GM19467 (cell line): Measurements from ENCODE around the gene KDM6A.
A peak's percentile ranks its signal among the peaks of the same experiment; 100 is the strongest.
"Not testable (repeated sequence)": the region's sequence is repeated elsewhere in the genome, so short reads cannot be mapped to it uniquely, and the experiment has no call there.

Experiments used
- ATAC-seq: cut with Tn5 transposase; IDR thresholded peaks from one replicate; pipeline ENCODE4 v1.9.1; 2021; ENCODE audit warnings: mild to moderate bottlenecking, moderate library complexity; ENCODE audit not compliant: unreplicated experiment

The KDM6A gene

DNA sequence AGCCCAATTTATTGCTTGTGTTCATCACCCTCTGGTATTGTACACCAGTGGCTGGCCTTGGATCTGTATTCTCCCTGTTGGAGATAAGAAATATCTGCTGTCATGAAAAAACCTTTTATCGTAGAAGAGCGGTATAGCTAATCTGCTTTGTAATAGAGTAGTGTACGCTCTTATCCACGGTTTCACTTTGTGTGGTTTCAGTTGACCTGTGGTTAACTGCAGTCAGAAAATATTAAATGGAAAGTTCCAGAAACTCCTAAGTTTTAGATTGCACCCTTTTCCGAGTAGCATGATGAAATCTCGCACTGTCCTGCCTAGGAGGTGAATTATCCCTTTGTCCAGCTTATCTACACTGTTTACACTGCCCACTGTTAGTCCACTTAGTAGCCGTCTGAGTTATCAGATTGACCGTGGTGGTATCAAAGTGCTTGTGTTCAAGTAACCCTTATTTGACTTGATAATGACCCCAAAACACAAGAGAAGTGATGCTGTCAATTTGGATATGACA lies 42.4 kb downstream of the KDM6A start:
- no peak for ATAC-seq

DNA sequence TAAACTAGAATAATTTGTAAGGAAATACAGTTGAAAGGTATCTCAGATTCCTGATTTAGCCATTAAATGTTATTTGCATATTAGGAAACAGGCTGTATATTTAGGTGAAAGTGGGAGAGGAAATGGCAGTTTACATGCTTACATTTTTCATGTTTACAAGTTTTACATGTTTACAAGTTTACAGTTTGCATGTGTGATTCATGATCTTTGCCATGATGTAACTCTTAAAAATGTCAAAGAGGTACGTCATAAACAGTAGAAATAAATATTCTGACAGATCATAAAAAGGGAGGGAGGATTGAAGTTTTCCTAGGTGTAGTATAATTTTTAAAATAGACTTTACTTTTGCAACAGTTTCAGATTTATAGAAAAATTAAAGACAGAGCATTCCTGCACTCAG lies 45.7 kb downstream of the KDM6A start:
- no peak for ATAC-seq

DNA sequence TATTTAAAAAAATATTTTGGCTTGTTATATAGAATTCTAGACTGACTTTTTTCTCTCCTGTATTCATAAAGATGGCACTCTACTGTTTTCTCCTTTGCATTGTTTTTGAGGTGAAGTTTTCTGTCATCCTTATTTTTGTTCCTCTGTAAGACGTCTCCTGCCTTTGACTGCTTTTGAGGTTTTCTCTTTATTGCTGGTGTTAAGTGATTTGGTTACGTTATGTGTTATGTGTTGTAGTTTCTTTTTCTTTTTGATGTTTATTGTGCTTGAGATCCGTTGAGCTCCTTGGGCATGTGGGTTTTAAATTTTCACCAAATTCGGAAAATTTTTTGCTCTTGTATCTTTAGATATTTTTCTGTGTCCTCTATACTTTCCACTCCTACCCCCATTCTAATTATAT lies 50.0 kb downstream of the KDM6A start:
- no peak for ATAC-seq

DNA sequence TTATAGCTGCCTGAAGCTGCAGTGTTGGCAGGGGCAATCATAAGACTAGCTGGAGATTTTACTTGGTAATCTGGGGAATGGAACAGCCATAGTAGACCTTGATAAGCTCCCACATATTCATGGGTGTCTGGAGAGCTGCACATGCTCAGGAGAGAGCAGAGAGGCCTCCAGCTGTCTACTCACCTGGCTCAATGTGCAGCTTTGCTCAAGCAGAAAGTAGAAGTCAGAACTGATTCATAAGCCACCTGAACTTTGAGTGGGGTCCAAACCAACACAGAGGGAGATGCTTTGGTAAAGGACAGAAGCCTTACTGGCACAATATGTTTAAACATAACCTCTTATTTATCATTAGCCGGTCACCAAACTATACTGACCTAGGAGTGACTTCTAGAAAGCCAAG lies 54.4 kb downstream of the KDM6A start:
- no peak for ATAC-seq

DNA sequence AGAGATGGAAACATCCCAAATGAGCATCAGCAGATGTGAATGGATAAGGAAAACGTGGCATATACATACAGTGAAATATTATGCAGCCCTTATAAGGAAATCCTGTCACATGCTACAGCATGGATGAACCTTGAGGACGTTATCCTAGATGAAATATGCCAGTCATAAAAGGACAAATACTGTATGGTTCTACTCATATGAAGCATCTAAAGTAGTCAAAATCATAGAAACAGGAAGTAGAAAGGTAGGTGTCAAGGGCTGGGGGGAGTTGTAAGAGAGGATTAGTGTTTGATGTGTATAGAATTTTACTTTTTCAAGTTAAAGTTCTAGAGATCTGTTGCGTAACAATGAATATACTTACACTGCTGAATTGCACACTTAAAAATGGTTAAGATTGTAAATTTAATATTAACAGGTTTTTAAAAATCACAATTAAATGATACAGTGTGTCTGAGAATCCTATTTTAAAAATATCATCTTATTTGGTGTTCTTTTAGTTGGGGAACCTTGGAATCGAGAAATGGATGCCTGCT lies 58.5 kb downstream of the KDM6A start:
- no peak for ATAC-seq

DNA sequence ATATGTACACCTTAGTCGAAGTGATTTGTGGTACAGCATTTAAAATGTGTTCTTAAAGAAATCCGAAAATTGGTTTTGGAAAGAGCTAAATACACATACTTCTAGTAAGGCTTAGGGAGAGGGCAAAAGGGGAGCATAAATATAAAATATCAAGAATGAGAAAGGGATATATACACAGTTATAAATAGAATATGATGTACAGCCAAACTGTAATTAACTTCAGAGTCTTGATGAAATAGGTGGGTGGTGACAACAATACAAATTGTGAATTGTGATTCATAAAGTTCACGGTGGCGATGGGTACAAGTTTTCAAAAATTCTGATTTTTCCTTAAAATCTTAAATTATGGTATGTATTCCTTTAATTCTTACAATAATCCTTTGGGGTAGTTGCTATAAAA lies 62.2 kb downstream of the KDM6A start:
- ATAC-seq = no peak

DNA sequence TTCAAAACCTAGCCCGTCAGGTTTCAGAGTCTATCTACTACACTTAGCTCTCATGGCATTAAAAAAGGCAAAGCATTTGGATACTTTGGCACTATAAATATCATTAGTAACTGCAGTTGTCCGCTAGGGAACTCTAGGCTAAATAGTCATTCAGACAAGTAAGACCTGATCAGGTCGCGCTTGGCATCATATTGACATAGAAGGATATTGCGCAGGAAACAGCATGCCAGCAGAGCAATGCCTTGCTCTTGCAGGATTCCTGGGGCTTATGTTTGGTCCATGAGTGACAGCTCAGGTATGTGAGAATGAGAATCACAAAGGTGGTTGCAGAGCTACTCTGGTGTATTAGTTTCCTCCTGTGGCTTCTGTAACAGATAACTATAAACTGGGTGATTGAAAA lies 62.7 kb downstream of the KDM6A start:
- ATAC-seq = no peak

DNA sequence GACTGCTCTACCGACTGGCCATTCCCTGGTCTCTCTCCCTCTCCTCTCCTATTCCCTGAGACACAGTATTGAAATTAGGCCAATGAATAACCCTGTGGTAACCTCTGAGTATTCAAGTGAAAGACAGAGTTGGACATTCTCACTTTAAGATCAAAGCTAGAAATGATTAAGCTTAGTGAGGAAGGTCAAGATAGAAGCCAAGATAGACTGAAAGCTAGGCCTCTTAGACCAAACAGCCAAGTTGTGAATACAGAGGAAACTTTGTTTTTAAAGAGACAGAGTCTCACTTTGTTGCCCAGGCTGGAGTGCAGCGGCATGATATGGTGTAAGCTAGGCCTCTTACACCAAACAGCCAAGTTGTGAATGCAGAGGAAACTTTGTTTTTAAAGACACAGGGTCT lies 64.6 kb downstream of the KDM6A start:
- peak; percentile 73 for ATAC-seq

DNA sequence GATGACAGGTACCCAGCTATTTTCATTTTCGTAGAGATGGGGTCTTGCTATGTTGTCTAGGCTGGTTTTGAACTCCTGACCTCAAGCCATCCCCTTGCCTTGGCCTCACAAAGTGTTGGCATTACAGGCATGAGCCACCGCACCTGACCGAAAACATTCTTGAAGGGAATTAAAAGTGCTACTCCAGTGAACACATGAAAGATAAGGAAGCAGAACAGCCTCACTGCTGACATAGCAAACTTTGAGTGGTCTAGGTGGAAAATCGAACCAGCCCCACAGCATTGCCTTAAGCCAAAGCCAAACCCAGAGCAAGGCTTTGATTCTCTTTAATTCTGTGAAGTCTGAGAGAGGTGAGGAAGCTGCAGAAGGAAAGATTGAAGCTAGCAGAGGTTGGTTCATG lies 65.1 kb downstream of the KDM6A start:
- no peak for ATAC-seq

DNA sequence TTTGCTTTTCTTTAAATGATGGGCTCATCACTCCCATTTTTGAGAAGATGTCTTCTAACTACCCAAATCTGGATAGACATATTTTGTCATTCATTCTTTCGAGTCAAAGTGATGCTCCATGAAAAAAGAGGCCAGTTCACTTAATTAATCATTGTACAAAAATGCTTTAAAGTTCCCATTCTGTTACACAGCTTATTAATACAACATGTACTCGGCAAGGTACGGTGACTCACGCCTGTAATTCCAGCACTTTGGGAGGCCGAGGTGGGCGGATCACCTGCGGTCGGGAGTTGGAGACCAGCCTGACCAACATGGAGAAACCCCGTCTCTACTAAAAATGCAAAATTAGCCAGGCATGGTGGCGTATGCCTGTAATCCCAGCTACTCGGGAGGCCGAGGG lies 67.6 kb downstream of the KDM6A start:
- not testable (repeated sequence) for ATAC-seq

DNA sequence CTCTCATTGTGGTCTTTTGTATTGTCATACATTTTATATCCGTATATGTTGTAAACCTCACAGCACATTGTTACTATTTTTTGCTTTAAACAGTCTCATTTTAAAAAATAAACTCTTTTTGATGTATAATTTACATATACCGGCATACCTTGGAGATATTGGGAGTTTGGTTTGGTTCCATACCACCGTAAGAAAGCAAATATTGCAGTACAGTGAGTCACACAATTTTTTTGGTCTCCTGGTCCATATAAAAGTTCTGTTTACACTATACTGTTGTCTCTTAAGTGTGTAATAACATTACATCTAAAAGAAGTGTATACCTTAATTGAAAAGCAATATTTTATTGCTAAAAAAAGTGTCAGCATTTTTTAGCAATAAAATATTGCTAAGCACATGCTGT lies 70.0 kb downstream of the KDM6A start:
- ATAC-seq = no peak

DNA sequence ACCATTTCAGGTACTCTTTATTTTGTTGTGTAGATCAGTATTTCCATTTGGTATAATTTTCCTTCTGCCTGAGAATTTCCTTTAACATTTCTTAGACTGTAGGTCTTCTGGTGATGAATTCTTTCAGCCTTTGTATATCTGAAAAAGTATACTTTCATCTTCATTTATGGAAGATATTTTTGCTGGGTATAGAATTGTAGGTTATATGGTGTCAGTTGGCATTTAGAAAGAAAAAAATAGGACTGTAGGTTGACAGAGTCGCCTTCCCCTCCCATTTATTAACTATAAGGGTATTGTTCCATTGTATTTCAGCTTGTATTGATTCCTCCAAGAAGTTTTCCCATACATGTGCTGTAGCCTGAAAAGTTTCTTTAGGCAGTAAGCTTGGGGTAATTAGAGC lies 71.9 kb downstream of the KDM6A start:
- no peak for ATAC-seq

DNA sequence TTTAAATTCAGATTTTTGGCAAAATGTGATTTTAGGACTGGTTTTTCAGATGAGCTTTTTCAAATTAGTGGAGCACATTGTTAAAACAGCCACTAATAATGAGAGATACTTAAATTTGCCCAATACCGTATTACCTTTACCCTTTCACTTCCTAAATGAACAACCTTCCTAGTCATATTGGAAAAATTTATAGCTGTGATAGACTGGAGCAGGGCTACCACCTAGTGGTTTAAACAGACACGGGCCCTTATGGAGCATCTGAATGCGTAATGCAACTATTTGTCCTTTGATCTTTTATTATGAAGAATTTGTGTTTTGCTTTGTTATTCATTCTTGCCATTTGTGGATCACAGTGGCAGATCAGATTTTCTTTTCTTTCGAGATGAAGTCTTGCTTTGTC lies 72.7 kb downstream of the KDM6A start:
- ATAC-seq = no peak

DNA sequence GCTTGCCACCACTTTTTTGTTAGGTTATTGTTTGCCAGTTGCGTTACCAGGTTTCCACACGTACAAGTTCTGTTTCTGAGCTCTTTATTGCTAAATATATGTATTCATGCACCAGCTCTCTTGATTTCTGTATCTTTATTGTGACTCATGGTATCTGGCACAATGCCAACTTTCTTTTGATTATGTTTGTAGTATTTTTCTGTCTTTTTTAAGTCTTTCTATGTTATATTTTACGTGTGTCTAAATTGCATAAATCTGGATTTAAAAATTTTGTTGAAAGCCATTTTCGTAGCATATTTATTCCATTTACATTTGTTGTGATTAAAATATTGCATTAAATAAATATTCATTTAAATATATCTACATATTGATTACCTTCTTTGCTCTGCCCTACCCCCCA lies 73.8 kb downstream of the KDM6A start:
- no peak for ATAC-seq

DNA sequence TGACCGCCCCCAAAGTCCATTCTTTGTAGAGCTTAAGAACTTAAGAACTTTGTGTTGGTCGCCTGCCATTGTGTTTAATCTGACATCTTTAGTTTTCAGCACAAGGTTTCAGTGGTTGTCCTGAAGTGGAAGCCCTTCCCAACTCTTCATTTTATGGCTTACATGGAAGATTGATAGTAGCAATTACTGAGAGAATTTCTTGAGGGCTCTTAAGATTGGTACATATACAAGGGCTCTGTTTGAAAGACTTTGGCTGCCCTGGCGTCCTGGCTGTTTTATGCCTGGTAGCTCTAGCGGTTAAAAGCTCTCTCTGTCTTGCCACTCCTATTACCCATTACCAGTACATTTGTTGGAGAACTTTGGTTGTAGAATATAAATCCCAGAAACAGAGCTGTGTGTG lies 75.0 kb downstream of the KDM6A start:
- ATAC-seq = no peak

DNA sequence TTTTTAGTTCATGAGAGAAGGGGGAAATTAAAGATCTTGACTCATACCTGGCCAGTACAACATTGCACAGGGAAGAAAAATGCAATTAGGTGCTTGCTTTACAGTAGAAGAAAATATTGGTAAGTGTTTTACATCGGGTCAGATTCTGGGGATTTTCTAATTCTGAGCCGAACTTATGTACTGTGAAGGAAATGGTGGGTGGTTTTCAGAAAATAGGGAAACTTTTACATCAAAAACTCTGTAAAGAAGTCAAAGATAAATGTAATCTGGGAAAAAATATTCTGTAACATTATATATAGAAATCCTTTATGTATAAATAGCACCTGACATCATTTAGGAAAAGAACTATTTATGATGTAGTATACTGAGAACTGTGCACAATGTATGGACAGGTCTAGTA lies 75.4 kb downstream of the KDM6A start:
- no peak for ATAC-seq

DNA sequence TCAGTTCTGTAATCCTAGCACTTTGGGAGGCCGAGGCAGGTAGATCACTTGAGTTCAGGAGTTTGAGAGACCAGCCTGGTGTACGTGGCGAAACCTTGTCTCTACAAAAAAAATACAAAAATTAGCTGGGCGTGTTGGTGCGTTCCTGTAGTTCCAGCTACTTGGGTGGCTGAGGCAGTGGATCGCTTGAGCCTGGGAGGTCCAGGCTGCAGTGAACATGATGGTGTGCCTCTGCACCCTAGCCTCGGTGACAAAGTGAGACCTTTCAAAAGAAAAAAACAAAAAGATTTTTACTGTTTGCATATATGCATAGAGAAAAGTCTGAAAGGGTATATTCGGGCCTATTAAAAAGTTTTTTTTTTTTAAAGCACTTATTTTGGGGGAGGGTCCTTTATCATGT lies 76.1 kb downstream of the KDM6A start:
- no peak for ATAC-seq

DNA sequence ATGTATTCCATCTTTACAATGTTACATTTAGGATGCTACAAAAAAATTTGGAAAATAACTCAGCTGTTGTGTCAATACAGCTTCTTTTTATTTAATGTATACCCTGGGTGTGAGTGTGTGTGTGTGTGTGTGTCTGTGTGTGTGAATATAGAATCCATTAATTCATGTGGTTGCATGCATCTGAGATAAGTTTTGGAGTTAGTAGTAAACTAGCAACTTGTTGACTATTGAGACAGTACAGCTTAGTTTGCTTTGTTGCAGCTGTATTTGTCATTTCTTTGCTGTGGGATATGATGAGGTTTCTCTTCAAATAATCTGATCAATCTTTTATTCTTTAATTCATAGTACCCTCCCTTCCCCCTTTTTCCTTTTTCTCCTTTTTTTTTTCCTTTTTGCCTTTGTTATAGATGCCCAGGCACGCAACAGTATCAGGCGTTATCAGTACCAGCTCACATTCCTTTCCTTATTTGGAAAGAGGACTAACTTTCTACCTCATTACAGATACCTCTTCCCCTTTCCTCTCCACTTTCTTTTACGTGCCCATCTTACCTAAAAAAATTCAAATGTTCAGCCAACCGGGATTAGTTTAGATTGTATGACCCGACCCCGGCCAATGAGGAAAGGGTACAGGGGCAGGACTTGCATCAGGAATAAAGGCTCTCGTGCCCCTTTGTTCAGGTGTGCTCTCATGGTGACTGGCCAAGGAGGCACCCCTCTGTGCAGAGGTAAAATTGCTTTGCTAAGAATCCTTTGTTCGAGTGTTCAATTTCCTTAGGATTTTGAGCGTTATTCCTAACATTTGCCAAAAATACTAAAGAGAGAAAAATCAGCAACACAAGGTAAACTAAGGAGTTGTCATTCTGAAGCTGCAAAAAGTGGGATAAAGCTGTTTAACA lies 77.7 kb downstream of the KDM6A start:
- ATAC-seq = not testable (repeated sequence)

DNA sequence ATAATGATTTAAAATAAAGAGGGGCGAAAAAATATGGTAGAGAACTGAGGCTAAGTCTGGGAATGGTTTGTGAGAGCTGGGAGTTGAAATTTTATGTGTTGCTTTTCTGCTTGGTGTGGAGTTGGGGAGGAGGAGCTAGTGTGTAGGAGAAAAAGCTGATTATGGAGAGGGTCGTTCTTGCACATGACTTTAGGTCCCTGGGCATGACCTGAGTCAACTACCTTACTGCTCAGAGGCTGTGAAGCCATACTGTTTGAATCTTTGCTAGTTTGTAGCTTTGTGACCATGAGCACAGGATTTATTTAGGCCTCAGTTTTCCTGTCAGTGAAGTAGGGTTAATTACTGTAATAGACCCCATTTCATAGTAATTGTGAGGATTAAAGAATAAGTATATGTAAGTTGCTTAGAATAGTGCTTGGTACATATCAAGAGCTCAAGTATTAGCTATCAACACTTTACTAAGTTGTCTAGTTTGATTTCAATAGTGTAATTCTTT lies 78.6 kb downstream of the KDM6A start:
- ATAC-seq = no peak

DNA sequence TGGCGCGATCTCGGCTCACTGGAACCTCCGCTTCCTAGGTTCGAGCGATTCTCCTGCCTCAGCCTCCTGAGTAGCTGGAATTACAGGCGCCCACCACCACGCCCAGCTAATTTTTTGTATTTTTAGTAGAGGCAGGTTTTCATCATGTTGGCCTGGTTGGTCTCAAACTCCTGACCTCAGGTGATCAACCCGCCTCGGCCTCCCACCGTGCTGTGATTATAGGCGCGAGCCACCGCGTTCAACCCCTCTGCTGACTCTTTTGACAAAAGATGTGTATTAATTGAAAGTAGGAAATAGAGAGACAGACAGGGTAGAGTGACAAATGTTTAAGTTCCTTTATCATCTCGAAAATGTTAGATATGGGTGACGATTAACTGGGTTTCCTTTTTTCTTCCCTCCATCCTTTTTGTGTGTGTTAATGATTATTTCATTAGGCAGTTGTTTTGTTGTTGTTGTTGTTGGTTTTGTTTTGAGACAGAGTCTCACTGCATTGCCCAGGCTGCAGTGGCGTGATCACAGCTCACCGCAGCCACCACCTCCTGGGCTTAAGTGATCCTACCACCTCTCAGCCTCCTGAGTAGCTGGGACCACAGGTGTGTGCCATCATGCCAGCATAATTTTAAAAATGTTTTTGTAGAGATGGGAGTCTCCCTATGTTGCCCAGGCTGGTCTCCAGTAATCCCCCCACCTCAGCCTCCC lies 79.5 kb downstream of the KDM6A start:
- no peak for ATAC-seq

DNA sequence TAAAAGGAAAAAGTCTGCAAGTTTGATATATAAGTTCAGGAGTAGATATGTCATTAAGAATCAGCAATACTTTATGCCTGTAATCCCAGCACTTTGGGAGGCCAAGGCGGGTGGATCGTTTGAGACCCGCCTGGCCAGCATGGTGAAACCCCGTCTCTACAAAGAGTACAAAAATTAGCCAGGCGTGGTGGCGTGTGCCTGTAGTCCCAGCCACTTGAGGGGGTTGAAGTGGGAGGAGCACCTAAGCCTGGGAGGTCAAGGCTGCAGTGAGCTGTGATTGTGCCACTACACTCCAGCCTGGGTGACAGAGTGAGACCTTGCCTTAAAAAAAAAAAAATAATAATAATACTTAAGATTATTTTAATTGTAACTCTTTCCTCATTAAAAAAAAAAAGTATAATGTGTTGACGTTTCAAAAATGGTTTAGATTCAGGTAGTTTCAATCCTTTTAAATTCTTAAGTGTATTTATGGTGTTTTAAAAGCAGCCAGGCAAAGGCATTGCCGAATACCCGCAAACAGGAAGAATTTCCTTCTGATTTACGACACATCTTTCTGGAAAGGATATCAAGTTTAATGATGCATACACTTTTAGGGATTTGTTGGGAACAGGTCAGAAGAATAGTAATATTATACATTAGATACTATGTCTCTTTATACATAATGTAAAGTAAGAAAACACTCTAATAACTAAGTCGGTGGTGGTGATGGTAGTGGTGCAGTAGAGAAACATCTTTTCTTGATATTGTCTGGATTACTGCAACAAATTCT lies 80.9 kb downstream of the KDM6A start:
- ATAC-seq = no peak
